Coronary artery (tissue), 2 donors: ENCODE data around the gene APH1B.

ENCODE experiments used
- DNase-seq: peaks from one replicate; pipeline ENCODE4 v3.0.0-alpha.2; 2017; ENCODE audit warnings: low spot score
- H3K27ac ChIP-seq, 2 donors: fragments of 200-600 bp; sonication (generic); one replicate each; pipeline ENCODE4 v1.5.1; 2016 to 2019
- H3K4me3 ChIP-seq: fragments of 200-600 bp; sonication (generic); 2 replicates; pipeline ENCODE4 v1.5.1; 2016; ENCODE audit warnings: mild to moderate bottlenecking, moderate library complexity
- TF ChIP-seq, protein P1 (sequence below): fragments of 200-600 bp; sonication (generic); IDR thresholded peaks from one replicate; pipeline ENCODE4 v1.5.1; 2019; ENCODE audit warnings: antibody characterized with exemption

APH1B gene

DNA sequence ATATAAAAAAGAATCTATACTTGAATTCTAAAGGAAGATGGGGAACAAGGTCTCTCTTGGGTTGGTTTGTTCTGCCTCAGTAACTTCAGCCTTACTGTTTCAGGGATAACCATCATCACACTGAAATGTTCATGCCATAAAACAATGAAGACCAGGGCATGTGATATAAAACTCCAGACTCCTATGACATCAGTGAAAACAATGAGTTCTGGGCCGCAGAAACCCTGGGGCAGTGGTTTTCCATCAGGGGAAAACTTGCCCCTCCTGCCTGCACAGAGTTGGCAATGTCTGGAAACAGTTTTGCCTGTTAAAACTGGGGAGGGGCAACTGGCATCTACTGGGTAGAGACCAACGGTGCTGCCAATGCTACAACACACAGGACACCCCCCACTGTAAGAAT, 57.4 kb downstream of the APH1B start:
- no peak for DNase-seq
- Histone ChIP-seq H3K4me3 (no peak overlapping the region), H3K27ac (no peak overlapping the region)
- TF ChIP-seq, protein P1, sequence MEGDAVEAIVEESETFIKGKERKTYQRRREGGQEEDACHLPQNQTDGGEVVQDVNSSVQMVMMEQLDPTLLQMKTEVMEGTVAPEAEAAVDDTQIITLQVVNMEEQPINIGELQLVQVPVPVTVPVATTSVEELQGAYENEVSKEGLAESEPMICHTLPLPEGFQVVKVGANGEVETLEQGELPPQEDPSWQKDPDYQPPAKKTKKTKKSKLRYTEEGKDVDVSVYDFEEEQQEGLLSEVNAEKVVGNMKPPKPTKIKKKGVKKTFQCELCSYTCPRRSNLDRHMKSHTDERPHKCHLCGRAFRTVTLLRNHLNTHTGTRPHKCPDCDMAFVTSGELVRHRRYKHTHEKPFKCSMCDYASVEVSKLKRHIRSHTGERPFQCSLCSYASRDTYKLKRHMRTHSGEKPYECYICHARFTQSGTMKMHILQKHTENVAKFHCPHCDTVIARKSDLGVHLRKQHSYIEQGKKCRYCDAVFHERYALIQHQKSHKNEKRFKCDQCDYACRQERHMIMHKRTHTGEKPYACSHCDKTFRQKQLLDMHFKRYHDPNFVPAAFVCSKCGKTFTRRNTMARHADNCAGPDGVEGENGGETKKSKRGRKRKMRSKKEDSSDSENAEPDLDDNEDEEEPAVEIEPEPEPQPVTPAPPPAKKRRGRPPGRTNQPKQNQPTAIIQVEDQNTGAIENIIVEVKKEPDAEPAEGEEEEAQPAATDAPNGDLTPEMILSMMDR = no peak

DNA sequence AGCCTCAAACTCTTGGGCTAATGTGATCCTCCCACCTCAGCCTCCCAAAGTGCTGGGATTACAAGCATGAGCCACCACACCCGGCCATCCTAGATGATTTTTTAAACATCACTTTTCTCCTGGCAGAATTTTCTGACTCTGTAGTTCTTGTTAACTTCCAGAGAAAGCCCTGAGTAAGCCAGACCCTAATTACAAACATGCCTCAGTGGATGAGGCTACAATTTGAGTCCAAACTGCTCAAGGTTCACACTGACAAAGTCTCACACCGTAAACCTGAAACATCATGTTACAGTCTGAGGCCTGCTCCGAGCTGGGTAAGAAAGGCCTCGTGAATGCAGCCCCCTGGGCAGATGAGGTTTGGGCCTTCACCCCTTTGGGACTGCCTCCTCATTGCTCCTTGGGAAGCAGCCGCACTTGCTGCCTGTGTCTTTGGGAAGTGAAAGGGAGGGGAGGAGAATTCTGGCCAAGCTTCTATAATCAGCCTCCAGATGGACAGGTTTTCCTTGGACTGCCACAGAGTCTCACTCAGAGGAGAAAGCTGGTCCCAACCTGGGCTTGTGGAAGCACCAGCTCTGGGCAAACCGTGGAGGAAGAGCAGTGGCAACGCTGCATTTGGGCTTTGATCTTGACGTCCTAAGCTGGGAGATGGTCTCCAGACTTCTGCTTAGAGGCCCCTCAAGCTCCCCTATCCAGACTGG, 58.3 kb downstream of the APH1B start:
- no peak overlapping the region for H3K27ac ChIP-seq
- H3K4me3 ChIP-seq = no peak overlapping the region
- DNase-seq = no peak
- TF ChIP-seq, protein P1 = no peak

DNA sequence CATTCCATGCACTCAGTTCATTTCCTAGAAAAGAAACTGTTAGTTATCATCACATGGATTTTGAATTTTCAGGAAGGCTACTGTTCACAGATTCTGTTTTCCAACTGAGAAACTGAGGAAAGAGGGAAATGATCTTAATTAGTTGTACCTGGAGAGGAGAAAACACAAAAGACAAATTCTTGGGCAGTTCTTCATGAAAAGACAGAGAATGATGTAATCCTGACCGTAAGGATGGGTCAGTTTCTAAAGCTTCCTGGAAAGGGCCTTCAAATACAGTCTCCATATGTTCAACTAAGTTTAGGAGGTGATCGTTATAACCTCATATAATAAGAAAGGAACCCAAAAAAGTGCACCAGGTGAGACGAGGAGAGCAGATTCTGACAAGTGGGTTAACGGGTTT, 59.6 kb downstream of the APH1B start:
- no peak for DNase-seq
- Histone ChIP-seq H3K27ac (no peak overlapping the region), H3K4me3 (no peak overlapping the region)
- TF ChIP-seq, protein P1 = no peak

DNA sequence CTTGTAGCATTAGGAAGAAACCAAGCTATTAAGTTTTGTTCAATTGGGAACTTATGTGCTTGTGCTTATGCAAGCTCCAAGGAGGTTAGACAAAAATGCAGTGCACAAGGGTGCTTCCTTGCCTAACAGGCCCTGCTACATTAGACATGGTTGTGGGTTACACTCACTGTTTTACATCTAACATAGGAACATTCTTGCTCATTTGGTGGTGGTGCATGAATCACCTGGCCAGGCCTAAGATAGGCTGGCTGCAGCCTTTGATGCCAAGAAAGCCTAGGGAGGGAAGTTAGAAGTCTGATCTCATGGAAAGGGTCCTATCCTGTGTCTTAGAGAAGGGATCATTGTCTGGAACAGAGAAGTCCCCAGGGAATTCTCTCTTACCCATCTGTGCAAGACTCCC, 60.8 kb downstream of the APH1B start:
- TF ChIP-seq, protein P1 = no peak
- Histone ChIP-seq H3K4me3 (no peak overlapping the region), H3K27ac (no peak overlapping the region)
- DNase-seq = no peak

DNA sequence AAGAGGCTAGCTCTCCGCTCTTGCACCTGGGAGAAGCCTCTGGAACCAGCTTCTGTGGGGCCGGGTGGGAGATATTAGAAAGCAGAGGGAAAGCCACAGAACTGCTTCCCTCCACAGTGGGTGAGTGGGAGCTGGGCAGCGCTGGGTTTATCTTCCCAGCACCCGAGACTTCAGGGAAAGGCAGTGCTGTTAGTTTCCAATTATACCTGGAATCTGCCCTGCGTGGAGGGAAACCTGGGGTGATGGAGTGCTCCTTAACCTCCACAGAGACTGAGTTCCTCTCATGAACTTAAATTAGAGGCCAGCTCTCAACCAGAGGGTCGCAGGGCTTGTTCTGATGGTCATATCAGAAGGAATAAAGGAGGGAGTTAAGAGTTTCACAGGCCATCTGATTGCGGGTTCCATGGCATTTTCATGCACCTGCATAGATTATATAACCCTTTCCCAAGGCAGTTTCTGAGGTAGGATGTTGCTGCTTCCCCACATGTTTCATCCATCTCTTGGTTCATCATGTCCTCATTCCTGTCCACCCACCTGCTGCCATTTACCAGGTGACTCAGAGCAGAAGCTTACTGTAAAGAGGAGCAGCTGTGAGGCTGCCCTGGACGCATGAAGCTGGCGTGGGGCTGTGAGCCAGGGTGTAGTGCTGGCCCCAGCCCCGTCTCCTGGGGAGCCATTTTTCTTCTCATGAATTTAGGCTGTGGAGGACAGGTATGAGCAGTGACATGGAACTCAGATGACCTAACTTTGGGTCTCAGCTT, 61.8 kb downstream of the APH1B start:
- Histone ChIP-seq H3K27ac (no peak overlapping the region), H3K4me3 (no peak overlapping the region)
- TF ChIP-seq, protein P1 = no peak
- no peak for DNase-seq

DNA sequence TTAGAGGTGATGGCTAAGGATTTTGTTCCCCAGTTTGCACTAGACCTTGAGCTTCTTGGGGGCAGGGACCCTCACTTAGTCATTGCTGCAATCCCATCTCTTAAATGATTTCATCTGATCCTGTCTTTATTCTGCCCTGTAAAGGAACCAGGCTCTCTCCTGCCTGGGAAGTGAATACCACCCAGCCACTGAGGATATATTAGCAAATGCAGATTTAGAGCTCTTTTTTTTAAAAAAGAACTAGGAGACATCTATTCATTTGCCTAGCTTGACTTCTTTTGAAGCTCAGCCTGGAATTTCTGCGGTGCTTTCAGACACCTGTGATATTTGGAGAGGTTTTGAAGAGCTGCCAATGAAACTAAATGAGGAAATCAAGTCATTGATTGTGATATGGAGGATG, 62.4 kb downstream of the APH1B start:
- TF ChIP-seq, protein P1 = no peak
- Histone ChIP-seq H3K27ac (no peak overlapping the region), H3K4me3 (no peak overlapping the region)
- no peak for DNase-seq

DNA sequence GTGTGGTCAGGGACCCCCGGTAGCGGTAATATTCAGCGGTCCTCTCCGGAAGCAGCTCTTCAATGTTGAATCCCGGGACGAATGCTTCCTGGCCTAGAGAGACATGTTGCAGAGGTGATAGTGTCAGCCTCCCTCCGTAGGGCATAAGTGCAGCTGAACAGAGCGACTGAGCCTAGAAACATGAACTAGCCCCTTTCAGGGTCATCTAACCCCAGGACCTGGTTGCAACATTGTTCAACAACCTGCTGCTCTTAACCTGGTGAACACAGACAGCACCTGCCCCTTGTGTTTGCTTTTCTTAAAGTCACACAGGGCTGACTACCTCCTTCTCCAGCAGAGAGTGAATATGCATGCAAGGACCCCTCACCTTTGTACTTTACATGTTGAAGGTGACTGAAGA, 62.9 kb downstream of the APH1B start:
- TF ChIP-seq, protein P1 = no peak

More for the DNA sequence above, 62.9 kb downstream of the APH1B start:
- DNase-seq = no peak
- no peak overlapping the region for H3K4me3 ChIP-seq
- H3K27ac ChIP-seq = no peak overlapping the region
